ENCODE data around the gene BCAS3.

Gene BCAS3

GRCh38 chr17:60675997-60676396, 1.7 kb upstream of the BCAS3 start:
- DNase-seq (ENCODE audit: low spot score): no peak

- no peak for DNase-seq (ENCODE audit: low spot score)
Observed at GRCh38 chr17:60676758-60677307, 818 bp upstream of the BCAS3 start.

GRCh38 chr17:60678118-60678444, 430 bp downstream of the BCAS3 start:
- DNase-seq (ENCODE audit: low spot score): no peak

- no peak for DNase-seq (ENCODE audit: low spot score)
Observed at GRCh38 chr17:60679287-60679686, 1.6 kb downstream of the BCAS3 start.

- DNase-seq (ENCODE audit: low spot score): no peak
Observed at GRCh38 chr17:60680754-60681153, 3.1 kb downstream of the BCAS3 start.

- DNase-seq (ENCODE audit: low spot score): no peak
Observed at GRCh38 chr17:60685437-60685836, 7.8 kb downstream of the BCAS3 start.

- peak; percentile 4 for DNase-seq (ENCODE audit: low spot score)
Observed at GRCh38 chr17:60695960-60696359, 18.3 kb downstream of the BCAS3 start.

GRCh38 chr17:60699090-60699489, 21.4 kb downstream of the BCAS3 start:
- DNase-seq (ENCODE audit: low spot score): no peak

GRCh38 chr17:60704170-60704569, 26.5 kb downstream of the BCAS3 start:
- no peak for DNase-seq (ENCODE audit: low spot score)

- DNase-seq (ENCODE audit: low spot score): no peak
Observed at GRCh38 chr17:60712675-60713074, 35.0 kb downstream of the BCAS3 start.

- DNase-seq (ENCODE audit: low spot score): no peak
Observed at GRCh38 chr17:60713608-60714007, 36.0 kb downstream of the BCAS3 start.

- no peak for DNase-seq (ENCODE audit: low spot score)
Observed at GRCh38 chr17:60716766-60717165, 39.1 kb downstream of the BCAS3 start.

- DNase-seq (ENCODE audit: low spot score): no peak
Observed at GRCh38 chr17:60717814-60718213, 40.2 kb downstream of the BCAS3 start.

GRCh38 chr17:60720763-60721531, 43.3 kb downstream of the BCAS3 start:
- DNase-seq (ENCODE audit: low spot score): peak; percentile 64

- no peak for DNase-seq (ENCODE audit: low spot score)
Observed at GRCh38 chr17:60724647-60725046, 47.0 kb downstream of the BCAS3 start.

- no peak for DNase-seq (ENCODE audit: low spot score)
Observed at GRCh38 chr17:60729854-60730253, 52.2 kb downstream of the BCAS3 start.

GRCh38 chr17:60730273-60730672, 52.6 kb downstream of the BCAS3 start:
- no peak for DNase-seq (ENCODE audit: low spot score)

GRCh38 chr17:60738287-60738686, 60.6 kb downstream of the BCAS3 start:
- DNase-seq (ENCODE audit: low spot score): no peak

- no peak for DNase-seq (ENCODE audit: low spot score)
Observed at GRCh38 chr17:60740584-60740983, 62.9 kb downstream of the BCAS3 start.

- no peak for DNase-seq (ENCODE audit: low spot score)
Observed at GRCh38 chr17:60741031-60741430, 63.4 kb downstream of the BCAS3 start.

- no peak for DNase-seq (ENCODE audit: low spot score)
Observed at GRCh38 chr17:60743282-60743681, 65.6 kb downstream of the BCAS3 start.

- peak; percentile 44 for DNase-seq (ENCODE audit: low spot score)
Observed at GRCh38 chr17:60743799-60744198, 66.1 kb downstream of the BCAS3 start.

- DNase-seq (ENCODE audit: low spot score): no peak
Observed at GRCh38 chr17:60744355-60744966, 66.8 kb downstream of the BCAS3 start.

GRCh38 chr17:60745544-60745943, 67.9 kb downstream of the BCAS3 start:
- no peak for DNase-seq (ENCODE audit: low spot score)

Data from AG08395 (cell line).